Right forelimb (tissue), 1 donor: ENCODE data around the gene DIS3.
"Not testable (repeated sequence)": the region's sequence is repeated elsewhere in the genome, so short reads cannot be mapped to it uniquely, and the experiment has no call there.

ENCODE experiments used
- DNase-seq: peaks from one replicate; pipeline ENCODE4 v3.0.0-alpha.2; 2018

Gene DIS3, protein sequence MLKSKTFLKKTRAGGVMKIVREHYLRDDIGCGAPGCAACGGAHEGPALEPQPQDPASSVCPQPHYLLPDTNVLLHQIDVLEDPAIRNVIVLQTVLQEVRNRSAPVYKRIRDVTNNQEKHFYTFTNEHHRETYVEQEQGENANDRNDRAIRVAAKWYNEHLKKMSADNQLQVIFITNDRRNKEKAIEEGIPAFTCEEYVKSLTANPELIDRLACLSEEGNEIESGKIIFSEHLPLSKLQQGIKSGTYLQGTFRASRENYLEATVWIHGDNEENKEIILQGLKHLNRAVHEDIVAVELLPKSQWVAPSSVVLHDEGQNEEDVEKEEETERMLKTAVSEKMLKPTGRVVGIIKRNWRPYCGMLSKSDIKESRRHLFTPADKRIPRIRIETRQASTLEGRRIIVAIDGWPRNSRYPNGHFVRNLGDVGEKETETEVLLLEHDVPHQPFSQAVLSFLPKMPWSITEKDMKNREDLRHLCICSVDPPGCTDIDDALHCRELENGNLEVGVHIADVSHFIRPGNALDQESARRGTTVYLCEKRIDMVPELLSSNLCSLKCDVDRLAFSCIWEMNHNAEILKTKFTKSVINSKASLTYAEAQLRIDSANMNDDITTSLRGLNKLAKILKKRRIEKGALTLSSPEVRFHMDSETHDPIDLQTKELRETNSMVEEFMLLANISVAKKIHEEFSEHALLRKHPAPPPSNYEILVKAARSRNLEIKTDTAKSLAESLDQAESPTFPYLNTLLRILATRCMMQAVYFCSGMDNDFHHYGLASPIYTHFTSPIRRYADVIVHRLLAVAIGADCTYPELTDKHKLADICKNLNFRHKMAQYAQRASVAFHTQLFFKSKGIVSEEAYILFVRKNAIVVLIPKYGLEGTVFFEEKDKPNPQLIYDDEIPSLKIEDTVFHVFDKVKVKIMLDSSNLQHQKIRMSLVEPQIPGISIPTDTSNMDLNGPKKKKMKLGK

DNA sequence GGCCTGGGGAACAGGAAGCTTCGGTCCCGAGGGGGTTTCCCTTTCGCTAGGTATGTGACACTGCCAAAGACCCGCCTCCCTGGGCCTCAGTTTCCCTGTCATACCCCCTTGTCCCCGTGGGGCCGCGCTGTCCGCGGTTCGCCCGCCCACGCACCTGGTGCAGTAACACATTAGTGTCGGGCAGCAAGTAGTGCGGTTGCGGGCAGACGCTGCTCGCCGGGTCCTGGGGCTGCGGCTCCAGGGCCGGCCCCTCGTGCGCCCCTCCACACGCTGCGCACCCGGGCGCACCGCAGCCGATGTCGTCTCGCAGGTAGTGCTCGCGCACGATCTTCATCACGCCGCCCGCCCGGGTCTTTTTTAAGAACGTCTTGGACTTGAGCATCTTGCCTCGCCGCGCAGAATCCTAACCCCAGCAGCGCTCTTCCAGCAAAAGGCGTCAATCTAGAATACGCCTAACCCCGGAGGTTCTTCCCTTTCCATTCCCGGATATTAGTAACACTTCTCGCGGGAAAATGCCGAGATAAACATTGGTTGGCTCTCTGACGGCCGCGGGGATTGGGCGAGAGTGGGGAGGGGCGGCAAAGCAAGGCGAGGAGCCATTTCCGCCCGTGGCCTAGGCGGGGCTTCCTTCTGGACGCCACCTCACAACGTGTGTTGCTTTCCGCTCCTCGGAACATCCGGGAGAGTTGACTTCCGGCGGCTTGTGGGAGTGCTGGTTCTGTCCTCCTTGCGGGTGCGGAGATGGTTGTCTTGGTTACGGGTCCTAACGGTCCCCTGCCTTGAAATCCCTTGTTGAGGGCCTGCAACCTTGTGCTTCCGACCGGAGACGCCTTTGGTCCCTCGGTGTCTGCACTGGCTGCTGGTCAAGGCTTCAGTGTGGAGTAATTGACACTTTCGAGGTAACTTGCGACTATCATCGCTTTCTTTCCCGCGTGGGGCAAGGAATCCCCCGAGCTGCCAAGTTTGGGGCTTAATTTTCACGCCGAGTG, at the start of gene DIS3, which contains the start of gene PIBF1:
DIS3 (minus strand) TSS at position 450 of the 989 bp plus-strand sequence; CDS start at position 382, 68 bp downstream.
PIBF1 (plus strand) TSS at position 683 of the 989 bp plus-strand sequence. CDS start 1,337 bp downstream, outside the sequence.
- DNase-seq, result peak; percentile 98

DNA sequence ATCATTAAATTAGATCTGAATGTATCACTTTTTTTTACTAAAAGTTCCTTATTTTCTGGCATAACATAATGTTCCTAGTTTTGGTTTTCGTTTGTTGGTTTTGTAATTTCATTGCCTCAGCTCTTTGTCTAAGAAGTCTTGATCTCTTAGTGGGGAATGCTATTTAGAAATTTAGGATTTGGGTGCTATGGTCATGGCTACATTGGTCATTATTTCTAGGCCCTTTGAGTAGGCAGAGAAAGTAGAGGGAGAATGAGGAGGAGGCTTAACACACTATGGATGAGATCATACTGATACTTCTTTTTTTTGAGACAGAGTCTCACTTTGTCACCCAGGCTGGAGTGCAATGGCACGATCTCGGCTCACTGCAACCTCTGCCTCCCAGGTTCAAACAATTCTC, 42.0 kb upstream of the DIS3 start:
- DNase-seq, result no peak

DNA sequence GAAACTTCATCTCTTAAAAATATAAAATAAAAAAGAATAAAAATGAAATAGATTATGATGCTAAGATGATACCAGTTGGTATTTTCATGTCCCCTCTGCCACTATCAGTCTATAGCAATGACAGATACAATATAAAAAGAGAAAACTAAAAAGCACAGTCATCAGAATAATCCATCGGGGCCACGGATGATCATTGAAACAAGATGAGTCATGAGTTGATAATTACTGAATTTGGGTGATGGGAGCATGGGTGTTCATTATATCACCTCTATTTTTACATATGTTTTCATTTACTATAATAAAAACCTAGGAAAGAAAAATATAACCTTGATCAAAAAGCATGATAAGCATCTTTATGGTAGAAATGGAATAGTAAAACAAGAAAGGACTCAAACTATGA, 41.4 kb upstream of the DIS3 start:
- no peak for DNase-seq

DNA sequence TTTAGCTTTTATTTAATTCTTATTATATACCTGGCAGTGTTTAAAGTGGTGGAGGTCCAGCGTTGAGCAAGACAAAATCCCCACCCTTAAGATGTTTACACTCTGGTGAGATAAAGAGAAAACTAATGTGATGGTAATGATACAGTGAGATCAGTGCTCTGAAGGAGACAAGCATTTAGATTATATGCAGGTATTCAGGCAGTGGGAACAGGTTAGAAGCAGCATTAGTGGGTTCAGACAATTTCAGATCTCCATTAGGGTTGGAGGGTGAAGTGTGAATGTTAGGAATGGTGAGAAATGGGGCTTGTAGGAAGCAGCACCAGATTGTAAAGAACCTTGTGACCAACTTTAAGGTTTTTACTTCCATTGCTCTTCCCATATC, 39.2 kb upstream of the DIS3 start:
- DNase-seq, result no peak

DNA sequence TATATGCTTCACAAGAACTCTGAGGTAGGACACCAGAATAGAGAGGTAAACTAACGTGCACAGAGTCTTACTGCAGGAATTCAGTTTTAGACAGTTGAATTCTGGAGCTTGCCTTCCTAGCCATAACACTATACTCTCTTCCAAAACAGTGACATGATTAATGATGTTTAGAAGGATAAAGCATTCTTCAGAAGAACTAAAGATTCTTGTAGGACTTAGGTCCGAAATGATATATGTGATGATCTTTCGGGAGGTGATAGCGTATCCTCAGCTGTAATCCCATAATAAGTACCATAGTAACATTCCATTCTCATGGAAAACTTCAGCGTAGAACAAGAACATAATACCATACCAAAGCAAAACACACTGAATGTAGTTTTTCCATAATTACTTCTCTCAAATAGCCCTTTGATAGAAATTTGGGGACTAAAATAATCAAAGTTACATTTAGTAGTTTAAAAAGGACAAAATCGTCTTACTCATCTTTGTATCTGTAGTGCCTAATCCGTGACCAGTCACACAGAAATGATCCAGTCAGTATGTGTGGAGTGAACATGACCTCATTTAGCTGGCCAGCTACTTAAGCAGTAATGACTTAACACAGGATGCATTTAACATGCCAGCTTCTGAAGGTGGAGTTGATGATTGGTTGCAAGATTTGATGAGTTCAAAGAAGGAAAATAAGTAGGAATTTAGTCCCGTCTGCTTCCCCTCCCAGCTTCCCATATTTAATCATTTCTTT, 38.6 kb upstream of the DIS3 start:
- DNase-seq, result no peak

DNA sequence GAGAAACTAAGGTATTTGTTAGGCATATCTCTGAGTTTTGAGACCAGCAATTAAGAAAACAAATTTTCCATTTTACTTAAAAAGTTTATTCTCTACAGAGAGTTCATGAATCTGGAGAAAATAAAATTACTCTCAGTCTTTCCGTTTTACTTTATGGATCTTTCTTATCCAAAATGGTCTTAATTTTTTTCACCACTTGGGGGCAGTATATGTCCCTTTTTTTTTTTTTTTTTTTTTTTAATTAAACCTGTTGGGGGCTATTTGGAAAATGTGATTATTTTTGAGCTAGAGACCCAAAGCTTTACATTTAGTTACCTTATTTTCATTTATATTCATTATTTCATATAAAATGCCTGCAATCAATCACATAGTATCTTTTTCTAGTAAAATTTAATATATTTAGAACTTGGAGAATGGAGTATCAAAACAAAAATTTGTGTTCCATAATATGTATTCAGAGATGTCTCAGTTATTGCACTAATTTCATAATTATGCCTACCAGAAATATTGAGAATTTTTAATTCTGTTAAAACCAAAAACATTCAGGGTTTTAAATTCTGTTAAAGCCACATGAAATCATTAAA, 27.3 kb upstream of the DIS3 start:
- no peak for DNase-seq

DNA sequence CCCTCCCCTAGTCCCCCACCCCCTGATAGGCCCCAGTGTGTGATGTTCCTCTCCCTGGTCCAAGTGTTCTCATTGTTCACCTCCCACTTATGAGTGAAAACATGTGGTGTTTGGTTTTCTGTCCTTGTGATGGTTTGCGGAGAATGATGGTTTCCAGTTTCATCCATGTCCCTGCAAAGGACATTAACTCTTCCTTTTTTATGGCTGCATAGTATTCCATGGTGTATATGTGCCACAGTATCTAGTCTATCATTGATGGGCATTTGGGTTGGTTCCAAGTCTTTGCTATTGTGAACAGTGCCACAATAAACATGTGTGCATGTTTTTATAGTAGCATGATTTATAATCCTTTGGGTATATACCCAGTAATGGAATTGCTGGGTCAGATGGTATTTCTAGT, 24.8 kb upstream of the DIS3 start:
- not testable (repeated sequence) for DNase-seq

DNA sequence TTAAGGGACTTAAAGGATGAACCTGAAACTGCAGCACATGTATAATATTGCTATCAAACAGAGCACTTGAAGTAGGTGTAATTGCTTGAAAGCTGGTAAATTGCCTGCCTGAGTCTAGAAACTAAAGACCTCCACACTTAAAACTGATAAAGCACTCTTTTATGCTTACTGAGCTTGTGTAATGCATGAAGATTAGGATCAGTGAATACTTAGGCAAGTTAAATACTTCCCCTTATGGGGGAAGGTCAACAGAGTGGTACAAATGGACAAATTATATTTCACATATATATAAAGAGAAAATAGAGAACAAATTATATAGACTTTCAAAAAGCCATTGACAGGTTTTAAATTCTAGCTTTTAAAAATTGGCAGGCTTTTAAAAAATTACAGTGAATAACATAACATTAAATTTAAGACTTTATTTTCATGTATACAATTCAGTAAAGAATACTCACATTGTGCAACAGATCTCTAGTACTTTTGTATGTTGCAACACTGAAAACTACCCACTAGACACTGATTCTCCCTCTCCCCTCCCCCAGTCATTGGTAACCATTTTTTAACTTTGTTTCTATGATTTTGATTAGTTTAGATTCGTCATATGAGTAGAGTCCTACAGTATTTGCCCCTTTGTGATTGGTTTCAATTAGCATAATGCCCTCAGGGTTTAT, 24.1 kb upstream of the DIS3 start:
- DNase-seq, result no peak

DNA sequence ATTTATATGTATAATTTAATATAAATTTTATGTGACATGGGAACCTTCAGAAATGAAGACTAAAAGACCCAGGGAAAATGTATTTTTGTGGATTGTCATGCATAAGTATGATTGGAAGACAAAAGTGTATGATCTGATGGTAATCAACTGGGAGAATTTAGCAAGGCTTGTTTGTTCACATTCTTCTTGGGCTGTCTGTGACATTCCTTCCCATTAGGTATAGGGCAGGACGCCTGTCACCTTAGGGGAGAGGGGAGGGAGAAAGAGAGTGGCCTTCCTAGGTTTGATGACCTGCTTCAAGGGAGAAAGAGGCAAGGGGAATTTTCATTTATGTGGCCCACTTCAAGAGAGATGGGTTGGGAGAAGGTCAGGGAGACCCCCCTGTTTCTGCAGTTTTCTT, 22.6 kb upstream of the DIS3 start:
- no peak for DNase-seq

DNA sequence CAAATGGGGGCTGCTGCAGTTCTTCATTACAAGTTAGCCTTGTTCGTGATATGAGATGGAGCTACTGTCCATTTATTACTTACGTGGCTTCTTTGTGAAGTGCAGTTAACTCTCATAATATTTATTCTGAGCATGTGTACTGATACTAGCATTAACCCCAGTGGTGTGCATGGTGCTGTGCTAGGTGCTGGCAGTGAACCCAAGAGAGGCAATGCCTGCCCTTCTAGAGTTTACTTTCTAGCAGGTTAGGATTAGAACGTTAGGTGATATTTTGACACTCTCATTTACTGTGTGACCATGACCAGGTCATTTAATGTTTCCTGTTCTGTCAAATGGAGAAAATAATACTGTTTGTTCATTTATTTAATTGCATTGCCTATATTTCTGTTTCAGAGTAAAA, 17.1 kb upstream of the DIS3 start:
- DNase-seq, result no peak

DNA sequence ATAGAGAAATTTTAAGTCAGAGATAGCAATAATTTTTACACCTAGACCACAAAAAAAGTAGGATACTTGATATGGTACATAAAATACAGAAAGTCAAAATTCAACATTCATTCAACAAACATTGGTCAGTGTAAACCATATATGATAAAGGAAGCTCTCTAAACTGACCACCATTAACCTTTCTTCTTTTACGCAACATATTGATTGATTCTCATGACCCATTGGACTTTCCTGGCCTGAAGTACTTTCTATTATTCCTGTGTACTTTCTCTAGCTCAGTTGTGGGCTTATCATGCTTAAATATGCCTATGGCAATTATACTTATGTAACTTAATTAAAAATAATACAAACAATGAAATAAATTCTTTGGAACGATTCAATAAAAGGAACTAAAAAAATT, 10.9 kb upstream of the DIS3 start:
- DNase-seq, result no peak

DNA sequence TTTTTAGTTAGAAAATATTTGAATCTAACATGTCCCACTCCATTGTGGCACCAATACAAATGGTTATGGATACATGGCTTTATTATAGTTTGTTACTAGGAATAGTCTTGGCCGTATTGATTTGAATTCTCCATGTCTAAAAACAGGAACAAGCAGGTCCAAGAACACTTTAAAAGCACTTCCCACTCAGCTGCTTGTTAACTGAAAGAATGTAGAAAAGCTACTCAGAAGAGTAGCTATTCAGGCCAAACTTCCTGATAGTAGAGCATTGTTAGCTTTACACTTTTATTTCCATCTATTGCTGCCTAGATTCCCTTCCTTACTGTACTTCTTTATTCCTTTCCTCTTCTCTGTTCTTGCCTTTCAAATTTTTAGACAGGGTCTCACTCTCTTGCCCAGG, 7.1 kb upstream of the DIS3 start:
- DNase-seq, result no peak

DNA sequence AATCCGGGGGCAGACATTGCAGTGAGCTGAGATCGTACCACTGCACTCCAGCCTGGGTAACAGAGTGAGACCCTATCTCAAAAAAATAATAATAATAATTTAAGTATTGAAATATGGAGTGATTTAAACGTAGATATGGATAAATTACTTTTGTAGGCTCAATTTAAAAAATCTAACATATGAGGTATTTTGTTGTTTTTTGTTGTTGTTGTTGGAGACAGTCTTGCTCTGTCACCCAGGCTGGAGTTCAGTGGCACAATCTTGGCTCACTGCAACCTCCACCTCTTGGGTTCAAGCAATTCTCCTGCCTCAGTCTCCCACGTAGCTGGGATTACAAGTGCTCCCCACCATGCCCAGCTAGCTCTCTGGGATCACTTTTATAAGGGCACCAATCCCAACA, 3.0 kb upstream of the DIS3 start:
- not testable (repeated sequence) for DNase-seq

DNA sequence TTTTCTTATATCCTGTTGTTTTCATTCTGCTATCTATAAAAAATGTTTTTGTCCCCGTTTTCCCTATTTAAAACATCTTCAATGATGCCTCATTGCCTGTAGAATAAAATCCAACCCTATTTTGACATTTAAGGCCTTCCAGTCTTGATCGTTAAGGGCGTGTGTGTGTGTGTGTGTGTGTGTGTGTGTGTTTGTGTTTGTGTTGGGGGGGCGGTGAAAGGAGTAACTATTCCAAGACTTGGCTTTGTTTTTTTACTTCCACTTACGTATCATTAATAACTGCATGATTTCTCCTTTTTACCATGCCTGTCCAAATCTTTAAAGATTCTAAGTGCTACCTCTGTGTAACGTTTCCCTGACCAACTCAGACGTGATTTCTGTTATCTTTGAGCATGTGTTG, 1.0 kb upstream of the DIS3 start:
- no peak for DNase-seq

DNA sequence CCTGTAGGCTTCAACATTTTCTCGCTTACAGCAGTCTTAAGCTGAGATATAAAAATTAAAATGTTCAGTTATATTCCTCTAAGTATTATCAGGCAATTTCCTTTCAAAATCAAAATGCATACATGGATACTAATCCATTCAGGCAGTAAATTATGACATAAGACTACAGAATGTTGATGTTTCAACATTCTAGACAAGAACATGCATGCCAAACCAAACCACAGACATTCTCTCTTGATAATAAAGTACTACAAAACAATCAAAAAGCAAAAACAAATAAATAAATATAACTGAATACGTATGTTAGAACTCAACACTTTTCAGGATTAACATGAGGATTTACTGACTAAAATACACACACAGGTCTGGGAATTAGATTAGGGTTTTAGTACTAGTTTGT, 7.7 kb downstream of the DIS3 start:
- no peak for DNase-seq

DNA sequence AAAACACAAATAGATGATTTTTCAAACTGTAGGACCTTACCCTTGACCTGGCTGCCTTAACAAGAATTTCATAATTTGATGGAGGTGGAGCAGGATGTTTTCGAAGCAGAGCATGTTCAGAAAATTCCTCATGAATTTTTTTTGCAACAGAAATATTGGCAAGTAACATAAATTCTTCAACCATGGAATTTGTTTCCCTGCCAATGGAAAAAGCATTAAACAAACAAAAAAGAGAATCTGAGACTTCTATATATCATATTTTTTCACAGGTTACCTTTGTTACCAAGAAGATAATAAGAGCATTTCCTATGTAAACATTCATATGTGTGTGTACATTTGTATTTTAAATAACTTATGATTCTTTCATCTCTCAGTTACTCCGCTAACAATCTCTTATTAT, 18.3 kb downstream of the DIS3 start:
- DNase-seq, result no peak

DNA sequence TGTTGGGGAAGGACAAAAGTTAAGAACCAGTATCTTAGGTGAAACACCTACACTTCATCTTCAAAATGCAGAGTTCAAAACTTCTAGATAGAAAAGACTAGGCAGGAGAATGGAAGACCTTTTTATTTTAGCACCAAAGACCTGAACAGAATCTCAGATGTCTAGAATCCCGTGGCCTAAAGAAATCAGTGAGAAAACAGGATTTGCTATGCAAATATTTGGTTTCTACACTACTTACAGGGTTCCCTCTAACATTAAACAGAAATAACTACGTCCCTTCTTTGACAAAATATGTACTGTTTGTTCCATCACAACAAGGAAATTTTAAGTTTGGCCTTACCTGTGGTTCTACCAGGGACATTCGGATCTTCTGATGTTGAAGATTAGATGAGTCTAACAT, 21.5 kb downstream of the DIS3 start:
- DNase-seq, result no peak

DNA sequence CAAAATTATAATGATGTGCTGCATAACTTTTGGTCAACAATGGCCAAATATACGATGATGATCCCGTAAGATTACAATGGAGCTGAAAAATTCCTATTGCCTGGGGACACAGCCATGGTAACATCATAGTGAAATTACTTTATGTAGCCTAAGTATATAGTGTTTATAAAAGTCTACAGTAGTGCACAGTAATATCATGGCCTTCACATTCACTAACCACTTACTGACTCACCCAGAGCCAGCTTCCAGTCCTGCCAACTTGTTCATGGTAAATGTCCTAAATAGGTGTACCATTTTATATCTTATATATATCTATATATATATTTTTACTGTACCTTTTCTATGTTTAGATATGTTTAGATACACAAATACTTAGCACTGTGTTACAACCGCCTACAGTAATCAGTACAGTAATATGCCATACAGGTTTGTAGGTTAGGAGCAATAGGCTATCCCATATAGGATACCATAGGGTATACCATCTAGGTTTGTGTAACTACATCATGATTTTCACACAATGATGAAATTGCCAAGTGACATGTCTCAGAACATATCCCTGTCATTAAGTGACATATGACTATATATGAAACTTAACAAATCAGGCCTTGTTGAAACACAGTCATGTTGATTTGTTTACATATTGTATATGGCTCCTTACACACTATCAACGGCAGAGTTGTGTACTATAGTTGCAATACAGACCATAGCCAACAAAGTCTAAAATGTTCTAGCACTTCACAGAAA, 23.7 kb downstream of the DIS3 start:
- DNase-seq, result no peak

DNA sequence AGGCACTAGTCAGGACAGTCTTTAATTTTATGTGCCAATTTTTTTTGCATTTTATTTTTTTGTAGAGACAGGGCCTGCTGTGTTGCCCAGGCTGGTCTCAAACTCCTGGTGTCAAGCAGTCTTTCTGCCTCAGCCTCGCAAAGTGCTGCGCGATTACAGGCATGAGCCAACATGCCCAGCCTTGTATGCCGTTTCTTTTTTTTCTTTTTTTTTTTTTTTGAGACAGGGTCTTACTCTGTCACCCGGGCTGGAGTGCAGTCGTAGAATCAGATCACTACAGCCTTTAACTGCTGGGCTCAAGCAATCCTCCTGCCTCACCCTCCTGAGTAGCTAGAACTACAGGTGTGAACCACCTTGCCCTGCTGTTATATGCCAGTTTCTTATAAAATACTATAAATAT, 27.6 kb downstream of the DIS3 start:
- DNase-seq, result no peak

DNA sequence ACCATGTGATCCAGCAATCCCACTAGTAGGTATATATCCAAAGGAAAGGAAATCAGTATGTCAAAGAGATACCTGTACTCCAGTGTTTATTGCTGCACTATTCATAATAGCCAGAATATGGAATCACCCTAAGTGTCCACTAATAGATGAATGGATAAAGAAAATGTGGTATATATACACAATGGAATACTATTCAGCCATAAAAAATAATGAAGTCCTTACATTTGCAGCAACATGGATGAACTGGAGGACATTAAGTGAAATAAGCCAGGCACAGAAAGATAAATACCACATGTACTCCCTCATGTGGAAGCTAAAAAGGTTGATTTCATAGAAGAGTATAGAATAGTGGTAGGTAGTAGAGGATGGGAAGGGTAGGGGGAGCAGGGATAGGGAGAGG, 30.5 kb downstream of the DIS3 start:
- DNase-seq, result no peak
